GM21381 (cell line): ENCODE measurements around the gene SHB.

Source experiments
- ATAC-seq: cut with Tn5 transposase; IDR thresholded peaks from one replicate; pipeline ENCODE4 v1.9.1; 2021; ENCODE audit warnings: mild to moderate bottlenecking, moderate library complexity; ENCODE audit not compliant: unreplicated experiment

SHB gene

GRCh38 chr9:37942621-37943344 lies 126.2 kb downstream of the SHB start:
- no peak for ATAC-seq

GRCh38 chr9:37941253-37941652 lies 127.8 kb downstream of the SHB start:
- ATAC-seq: no peak

- ATAC-seq: no peak
Measured at GRCh38 chr9:37939575-37940095, 129.4 kb downstream of the SHB start.

GRCh38 chr9:37938121-37938891 lies 130.7 kb downstream of the SHB start:
- no peak for ATAC-seq

- ATAC-seq: no peak
Measured at GRCh38 chr9:37937366-37937765, 131.7 kb downstream of the SHB start.

GRCh38 chr9:37936965-37937364 lies 132.1 kb downstream of the SHB start:
- ATAC-seq: no peak

- no peak for ATAC-seq
Measured at GRCh38 chr9:37936376-37936775, 132.7 kb downstream of the SHB start.

GRCh38 chr9:37935096-37935495 lies 133.9 kb downstream of the SHB start:
- no peak for ATAC-seq

- ATAC-seq: no peak
Measured at GRCh38 chr9:37931592-37931991, 137.4 kb downstream of the SHB start.

- no peak for ATAC-seq
Measured at GRCh38 chr9:37929441-37929895, 139.6 kb downstream of the SHB start.

GRCh38 chr9:37928552-37929430 lies 140.2 kb downstream of the SHB start:
- ATAC-seq: no peak

- no peak for ATAC-seq
Measured at GRCh38 chr9:37927601-37928551, 141.2 kb downstream of the SHB start.

- no peak for ATAC-seq
Measured at GRCh38 chr9:37927132-37927531, 141.9 kb downstream of the SHB start.

- ATAC-seq: no peak
Measured at GRCh38 chr9:37926737-37927118, 142.3 kb downstream of the SHB start.

GRCh38 chr9:37925786-37926736 lies 143.0 kb downstream of the SHB start:
- ATAC-seq: no peak

GRCh38 chr9:37925006-37925405 lies 144.0 kb downstream of the SHB start:
- no peak for ATAC-seq

- no peak for ATAC-seq
Measured at GRCh38 chr9:37924538-37924937, 144.5 kb downstream of the SHB start.

- ATAC-seq: no peak
Measured at GRCh38 chr9:37923796-37924427, 145.1 kb downstream of the SHB start.
